ENCODE data around the gene GLB1L. TPM values are rescaled to one million over a fixed set of nuclear protein-coding genes. Genes with fewer than 3 reads are reported as not detected.

The GLB1L gene
- total and polyA plus RNA-seq, 2 of the 8 experiments (the other 6 are each of a cell fraction or from before 2014, with no cell fraction given), result 3.7 to 4.0 TPM

DNA sequence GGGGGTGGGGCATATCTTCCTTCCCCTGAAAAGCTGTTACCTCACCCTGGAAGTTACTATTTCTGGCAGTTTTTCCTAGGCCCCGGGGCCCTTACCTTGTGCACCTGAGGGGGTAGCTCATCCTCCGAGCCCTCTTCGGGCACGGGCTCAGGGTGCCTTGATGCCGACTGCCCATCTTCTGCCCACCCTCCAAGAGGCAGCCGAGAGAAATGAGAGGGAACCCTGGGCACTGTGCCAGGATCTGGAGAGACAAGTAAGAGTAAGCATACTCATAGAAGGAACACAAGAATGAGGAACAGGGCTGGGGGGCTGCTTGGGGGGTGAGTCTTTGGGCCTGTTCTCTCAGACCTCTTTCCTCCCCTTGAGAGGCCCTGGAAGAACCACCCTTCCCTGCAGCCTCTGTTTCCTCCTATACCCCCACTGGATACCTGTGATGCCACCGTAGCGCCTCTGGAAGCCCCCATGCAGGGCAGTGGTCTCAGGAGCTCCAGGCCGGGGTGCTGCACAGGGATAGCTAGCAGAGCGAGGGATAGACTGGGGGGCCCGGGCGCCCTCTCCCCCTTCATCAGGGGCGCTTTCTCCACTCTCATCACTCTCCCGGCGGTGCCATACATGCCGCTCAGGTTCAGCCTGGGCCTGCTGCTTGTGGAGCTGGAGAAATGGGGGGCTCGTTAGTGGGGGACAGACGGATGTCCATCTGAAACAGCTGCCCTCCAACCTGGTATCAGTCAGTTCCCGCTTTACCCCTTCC lies 24.4 kb downstream of the GLB1L start:
- no peaks in the 10 kb centered on the region; the same call in 1 of the 2 replicates for H3K79me1 ChIP-seq (ENCODE audit: low read depth, low read length)
- no peak overlapping the region for H2BK15ac ChIP-seq (ENCODE audit: low read length)
- no peak overlapping the region for H3K56ac ChIP-seq (replicated peaks; ENCODE audit: insufficient read length, low read depth, low read length)
- H2BK120ac ChIP-seq (replicated peaks; ENCODE audit: low read depth, low read length), result no peak overlapping the region
- no peak overlapping the region for H2AFZ ChIP-seq (ENCODE audit: low read length)
- H3K36me3 ChIP-seq (ENCODE audit: control insufficient read depth in 2 of 4, insufficient read depth in 4 of 4, low read length in 3 of 4), result peaks cover 10 to 47% (median 40%) of the 10 kb centered on the region in 4 experiments; a peak in 6 of 8 replicates
- H3K14ac ChIP-seq (ENCODE audit: insufficient read length), result no peak overlapping the region
- no peak overlapping the region for H2AK5ac ChIP-seq (ENCODE audit: low read depth, low read length)
- no peak overlapping the region for H3K9ac ChIP-seq (replicated peaks in 1 of 4; ENCODE audit: extremely low read depth in 1 of 4, low read depth in 3 of 4, low read length in 3 of 4)
- no peaks in the 10 kb centered on the region; a peak in 2 of 7 replicates for H3K27me3 ChIP-seq (replicated peaks in 1 of 4; ENCODE audit: control insufficient read depth in 3 of 4, extremely low read depth in 1 of 4, insufficient read depth in 3 of 4, low read length in 3 of 4)
- H3K79me2 ChIP-seq (ENCODE audit: control insufficient read depth in 1 of 2, insufficient read depth in 2 of 2, low read length in 2 of 2), result no peaks in the 10 kb centered on the region
- peaks cover 14% of the 10 kb centered on the region for H3K23me2 ChIP-seq (ENCODE audit: low read depth, low read length)
- WGBS, 2 experiments (ENCODE audit: extremely low coverage in 1 of 2, insufficient coverage in 1 of 2, insufficient read length in 1 of 2, insufficient replicate concordance in 2 of 2, low coverage in 1 of 2, low lambda C conversion rate in 2 of 2, missing lambda C conversion rate in 1 of 2), result 87% methylated on average over 15 of the region's 19 CpGs; no CpG with 5 or more reads in 1 of the 2 experiments
- H3K9me3 ChIP-seq (ENCODE audit: insufficient read depth in 2 of 2, low read depth in 1 of 2, low read length in 1 of 2), result no peaks in the 10 kb centered on the region
- no peak overlapping the region for H3K18ac ChIP-seq (ENCODE audit: extremely low read depth, low read length)
- CTCF ChIA-PET (ENCODE audit: partially characterized antibody), result interaction anchor here (0.6 to 2.2 kb wide), 3 partner anchors 46 to 317 kb away, joined by 3 to 8 read pairs (median 4); no protein-coding TSS in a partner anchor
- H3K27ac ChIP-seq (ENCODE audit: low read depth, low read length), result no peak overlapping the region
- no peak overlapping the region for H2BK5ac ChIP-seq (ENCODE audit: low read depth, low read length)
- H3K4me3 ChIP-seq (ENCODE audit: extremely low read depth in 1 of 4, insufficient read depth in 2 of 4, low read depth in 3 of 4, low read length in 4 of 4), result no peak overlapping the region
- TF ChIP-seq TCF12 (IDR thresholded peaks at IDR 0.05; ENCODE audit: low read depth, low read length) (no peak), SAP30 (IDR thresholded peaks at IDR 0.05; ENCODE audit: insufficient read depth, insufficient replicate concordance, low read length) (no peak), KDM4A (IDR thresholded peaks at IDR 0.05; ENCODE audit: low read depth, low read length, severe bottlenecking) (no peak), TAF1 (IDR thresholded peaks at IDR 0.05; ENCODE audit: low read depth, low read length) (no peak), SIX5 (IDR thresholded peaks at IDR 0.05; ENCODE audit: low read depth, low read length) (no peak), BCL11A (IDR thresholded peaks at IDR 0.05; ENCODE audit: low read depth in 2 of 2, low read length in 2 of 2) (no peak), TEAD4 (IDR thresholded peaks at IDR 0.05; ENCODE audit: low read depth, low read length) (no peak), SUZ12 (IDR thresholded peaks at IDR 0.05; ENCODE audit: low read length) (no peak)
- TF ChIP-seq, protein P1, sequence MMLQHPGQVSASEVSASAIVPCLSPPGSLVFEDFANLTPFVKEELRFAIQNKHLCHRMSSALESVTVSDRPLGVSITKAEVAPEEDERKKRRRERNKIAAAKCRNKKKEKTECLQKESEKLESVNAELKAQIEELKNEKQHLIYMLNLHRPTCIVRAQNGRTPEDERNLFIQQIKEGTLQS (IDR thresholded peaks at IDR 0.05; ENCODE audit: insufficient read depth, low read depth, low read length), result no peak
- TF ChIP-seq, protein P2, sequence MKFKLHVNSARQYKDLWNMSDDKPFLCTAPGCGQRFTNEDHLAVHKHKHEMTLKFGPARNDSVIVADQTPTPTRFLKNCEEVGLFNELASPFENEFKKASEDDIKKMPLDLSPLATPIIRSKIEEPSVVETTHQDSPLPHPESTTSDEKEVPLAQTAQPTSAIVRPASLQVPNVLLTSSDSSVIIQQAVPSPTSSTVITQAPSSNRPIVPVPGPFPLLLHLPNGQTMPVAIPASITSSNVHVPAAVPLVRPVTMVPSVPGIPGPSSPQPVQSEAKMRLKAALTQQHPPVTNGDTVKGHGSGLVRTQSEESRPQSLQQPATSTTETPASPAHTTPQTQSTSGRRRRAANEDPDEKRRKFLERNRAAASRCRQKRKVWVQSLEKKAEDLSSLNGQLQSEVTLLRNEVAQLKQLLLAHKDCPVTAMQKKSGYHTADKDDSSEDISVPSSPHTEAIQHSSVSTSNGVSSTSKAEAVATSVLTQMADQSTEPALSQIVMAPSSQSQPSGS (IDR thresholded peaks at IDR 0.05; ENCODE audit: low read length), result no peak
- H3K4me1 ChIP-seq (replicated peaks in 1 of 4; ENCODE audit: control insufficient read depth in 3 of 4, insufficient read depth in 4 of 4, low read length in 3 of 4), result peaks cover 0 to 12% (median 6%) of the 10 kb centered on the region in 4 experiments; a peak in 3 of 7 replicates
- no peak overlapping the region; the same call in 1 of the 2 replicates for H4K8ac ChIP-seq (ENCODE audit: extremely low read depth, insufficient read depth, low read length)
- peaks cover 0 to 7% of the 10 kb centered on the region in 2 experiments for H4K20me1 ChIP-seq (replicated peaks in 1 of 2; ENCODE audit: control insufficient read depth in 1 of 2, insufficient read depth in 2 of 2, low read length in 2 of 2)
- DNase-seq (ENCODE audit: low read depth in 1 of 2, low spot score in 2 of 2) (no peak), FAIRE-seq (no peak)
- POLR2A ChIA-PET (ENCODE audit: partially characterized antibody), result interaction anchor here (1.1 to 14.0 kb wide), 6 partner anchors 9 to 45 kb away, joined by 3 to 190 read pairs (median 34); partner anchors contain the start of genes ANKZF1, ATG9A, GLB1L and STK16
- no peak overlapping the region for H3K23ac ChIP-seq (ENCODE audit: insufficient read length)
- no peak overlapping the region for H3K4ac ChIP-seq (replicated peaks; ENCODE audit: insufficient read length, low read depth, low read length)
- H3K4me2 ChIP-seq (ENCODE audit: insufficient read depth in 1 of 2, low read depth in 2 of 2, low read length in 2 of 2), result no peak overlapping the region
- H4K5ac ChIP-seq (ENCODE audit: insufficient read length, low read depth, low read length), result no peak overlapping the region
- no peak overlapping the region for H4K91ac ChIP-seq (replicated peaks; ENCODE audit: insufficient read length, low read length)
- no peak overlapping the region for H2BK12ac ChIP-seq (ENCODE audit: low read depth, low read length)
- H2BK20ac ChIP-seq (ENCODE audit: low read length), result no peak overlapping the region
